IMR-90 (cell line): ENCODE measurements around the gene PRSS56. TPM values are rescaled to one million over a fixed set of nuclear protein-coding genes. Genes with fewer than 3 reads are reported as not detected.

Experiments used
- ATAC-seq: fragments of 200-7000 bp; cut with Tn5 transposase; 2 replicates; pipeline ENCODE4 v1.9.1; 2020; ENCODE audit warnings: low read depth, mild to moderate bottlenecking, moderate library complexity
- BruUV-seq: library from RNA; stranded (reverse); fragments of 400-500 nt; replicated peaks from 2 replicates; lab custom pipeline; 2021; lab: Mats Ljungman, UMichigan
- CTCF ChIA-PET: fragments of 300-600 bp; formaldehyde crosslinking; extraction: SDS; loops from one replicate; lab custom pipeline; 2021; ENCODE audit warnings: antibody characterized with exemption; lab: Yijun Ruan, JAX
- POLR2A ChIA-PET: fragments of 300-600 bp; sonication (Branson Sonifier 250); formaldehyde crosslinking; loops from one replicate; lab custom pipeline; 2022; ENCODE audit warnings: antibody characterized with exemption; ENCODE audit not compliant: unreplicated experiment; lab: Charles Lee
- DNase-seq: peaks from one replicate; pipeline ENCODE4 v3.0.0; 2013
- H2AFZ ChIP-seq: replicated peaks from 2 replicates; pipeline ENCODE3; 2013; ENCODE audit warnings: low read length, mild to moderate bottlenecking; ENCODE audit not compliant: poor library complexity
- H2AK5ac ChIP-seq: 2 replicates; pipeline ENCODE4 v1.6.1; 2013; ENCODE audit warnings: low read depth, low read length, inconsistent platforms
- H2AK9ac ChIP-seq: replicated peaks from 2 replicates; pipeline ENCODE3; 2013; ENCODE audit warnings: mild to moderate bottlenecking, low read depth, low read length, moderate library complexity; ENCODE audit not compliant: poor library complexity
- H2BK120ac ChIP-seq: 2 replicates; pipeline ENCODE4 v1.6.1; 2013; ENCODE audit warnings: low read depth, low read length, inconsistent platforms
- H2BK15ac ChIP-seq: 3 replicates; pipeline ENCODE4 v1.6.1; 2013; ENCODE audit warnings: low read depth, low read length, inconsistent platforms
- H2BK20ac ChIP-seq: 2 replicates; pipeline ENCODE4 v1.6.1; 2013; ENCODE audit warnings: low read depth, mild to moderate bottlenecking, inconsistent platforms, low read length, moderate library complexity
- H2BK5ac ChIP-seq: 2 replicates; pipeline ENCODE4 v1.6.1; 2013; ENCODE audit warnings: mild to moderate bottlenecking, low read depth, low read length, inconsistent platforms; ENCODE audit not compliant: poor library complexity, severe bottlenecking
- H3K14ac ChIP-seq: replicated peaks from 2 replicates; pipeline ENCODE4 v1.6.1; 2013; ENCODE audit warnings: low read depth, low read length, inconsistent platforms
- H3K18ac ChIP-seq: 2 replicates; pipeline ENCODE4 v1.6.1; 2013; ENCODE audit warnings: low read depth, low read length, control low read depth
- H3K23ac ChIP-seq: 2 replicates; pipeline ENCODE4 v1.6.1; 2013; ENCODE audit warnings: low read depth, low read length, inconsistent platforms
- H3K27ac ChIP-seq: 2 replicates; pipeline ENCODE4 v1.5.1; 2013; ENCODE audit warnings: mild to moderate bottlenecking, control low read depth, low read length; ENCODE audit not compliant: insufficient read depth
- H3K27me3 ChIP-seq: 2 replicates; pipeline ENCODE4 v1.6.1; 2013; ENCODE audit warnings: low read length; ENCODE audit not compliant: control insufficient read depth, insufficient read depth
- H3K36me3 ChIP-seq: 2 replicates; pipeline ENCODE4 v1.6.1; 2013; ENCODE audit warnings: low read length, mixed read lengths; ENCODE audit not compliant: control insufficient read depth, insufficient read depth
- H3K4ac ChIP-seq: 2 replicates; pipeline ENCODE4 v1.6.1; 2013; ENCODE audit warnings: low read depth, low read length, inconsistent platforms
- H3K4me1 ChIP-seq: 2 replicates; pipeline ENCODE4 v1.6.1; 2013; ENCODE audit warnings: low read length, mixed read lengths; ENCODE audit not compliant: control insufficient read depth, insufficient read depth
- H3K4me2 ChIP-seq: 2 replicates; pipeline ENCODE4 v1.6.1; 2013; ENCODE audit warnings: low read depth, mild to moderate bottlenecking, control low read depth, low read length, moderate library complexity
- H3K4me3 ChIP-seq: 2 replicates; pipeline ENCODE4 v1.5.1; 2013; ENCODE audit warnings: low read depth, mild to moderate bottlenecking, control low read depth, low read length, moderate library complexity; ENCODE audit not compliant: insufficient read depth
- H3K56ac ChIP-seq: 2 replicates; pipeline ENCODE4 v1.6.1; 2013; ENCODE audit warnings: low read length, inconsistent platforms; ENCODE audit not compliant: insufficient read depth; ENCODE audit errors: extremely low read depth
- H3K79me1 ChIP-seq, 2 experiments: 2 replicates each; pipeline ENCODE4 v1.6.1; 2013; ENCODE audit warnings: low read length in 2 of 2, inconsistent platforms in 1 of 2, low read depth in 1 of 2
- H3K9ac ChIP-seq: 2 replicates; pipeline ENCODE4 v1.6.1; 2013; ENCODE audit warnings: low read depth, low read length, control low read depth
- H3K9me1 ChIP-seq: 2 replicates; pipeline ENCODE4 v1.6.1; 2013; ENCODE audit warnings: low read length, inconsistent platforms; ENCODE audit not compliant: insufficient read depth
- H3K9me3 ChIP-seq: 2 replicates; pipeline ENCODE4 v1.6.1; 2013; ENCODE audit warnings: low read length; ENCODE audit not compliant: control insufficient read depth, insufficient read depth
- H4K20me1 ChIP-seq: 2 replicates; pipeline ENCODE4 v1.6.1; 2013; ENCODE audit warnings: low read length, inconsistent platforms; ENCODE audit not compliant: insufficient read depth
- H4K5ac ChIP-seq: 2 replicates; pipeline ENCODE4 v1.6.1; 2013; ENCODE audit warnings: mild to moderate bottlenecking, low read depth, low read length, control low read depth
- H4K8ac ChIP-seq, 2 experiments: 2 replicates each; pipeline ENCODE4 v1.6.1; 2013; ENCODE audit warnings: low read depth in 2 of 2, low read length in 2 of 2, control low read depth in 1 of 2, inconsistent platforms in 1 of 2
- H4K91ac ChIP-seq: 2 replicates; pipeline ENCODE4 v1.6.1; 2013; ENCODE audit warnings: low read depth, low read length, inconsistent platforms; ENCODE audit not compliant: insufficient read depth
- FOS ChIP-seq: fragments of 150-350 bp; IDR thresholded peaks from 2 replicates; pipeline ENCODE4 v1.6.1; 2016; ENCODE audit warnings: low read depth, low read length
- MAZ ChIP-seq: IDR thresholded peaks from 2 replicates; pipeline ENCODE4 v1.6.1; 2012; ENCODE audit warnings: low read depth, mild to moderate bottlenecking, low read length, improper control_type of control experiment, moderate library complexity, borderline replicate concordance
- MXI1 ChIP-seq: IDR thresholded peaks from 2 replicates; pipeline ENCODE4 v1.6.1; 2012; ENCODE audit warnings: low read depth, mild to moderate bottlenecking, low read length, moderate library complexity, borderline replicate concordance
- NFE2L2 ChIP-seq: fragments of 150-350 bp; IDR thresholded peaks from 2 replicates; pipeline ENCODE4 v1.6.1; 2016; ENCODE audit warnings: low read depth, mild to moderate bottlenecking, low read length
- RAD21 ChIP-seq: IDR thresholded peaks from 2 replicates; pipeline ENCODE4 v1.6.1; 2012; ENCODE audit warnings: low read length, improper control_type of control experiment
- RCOR1 ChIP-seq: IDR thresholded peaks from 2 replicates; pipeline ENCODE4 v1.6.1; 2012; ENCODE audit warnings: mild to moderate bottlenecking, low read length, improper control_type of control experiment; ENCODE audit not compliant: insufficient replicate concordance
- RFX5 ChIP-seq: IDR thresholded peaks from 2 replicates; pipeline ENCODE4 v1.8.0; 2012; ENCODE audit warnings: low read depth, mild to moderate bottlenecking, low read length, moderate library complexity
- SMC3 ChIP-seq: fragments of 150-350 bp; IDR thresholded peaks from 2 replicates; pipeline ENCODE4 v1.6.1; 2016; ENCODE audit warnings: low read depth, mild to moderate bottlenecking, antibody characterized with exemption, low read length, moderate library complexity
- WGBS, 2 experiments: methylation state at CpG; one replicate each; pipeline versions ENCODE4 v1.1.5 to v1.1.7; 2013; ENCODE audit warnings: missing lambda C conversion rate in 2 of 2; ENCODE audit not compliant: insufficient read length in 1 of 2; ENCODE audit errors: extremely low coverage in 2 of 2; 5-methylcytosine and 5-hydroxymethylcytosine counted together
- dilution Hi-C: fragments of 300-500 bp; cut with HindIII; formaldehyde crosslinking; loops from one replicate; pipeline ENCODE4 v1.14.3; 2018; ENCODE audit warnings: low sequenced_read_pairs; ENCODE audit not compliant: unreplicated experiment
- in situ Hi-C: fragments of 300-500 bp; cut with MboI; formaldehyde crosslinking; loops from 3 replicates; pipeline ENCODE4 v1.14.3; 2019; ENCODE audit warnings: low sequenced_read_pairs, inconsistent platforms, mixed read lengths
- intact Hi-C: fragments of 100-400 bp; cut with micrococcal nuclease; formaldehyde crosslinking; loops from 2 replicates; pipeline ENCODE4 v1.10.0; 2022
- polyA plus RNA-seq, 3 experiments: library from polyadenylated mRNA; depleted of rRNA; stranded (reverse); fragments of >200 nt; gene quantifications; 2 replicates each; pipeline ENCODE4 v1.2.3, GENCODE V29; 2012; ENCODE audit warnings: low replicate concordance in 1 of 3
- total RNA-seq: library from RNA; depleted of rRNA; stranded (reverse); fragments of >200 nt; gene quantifications from 2 replicates; pipeline ENCODE4 v1.2.3, GENCODE V29; 2012
- TF ChIP-seq, protein P1 (sequence below): conservative IDR thresholded peaks from 2 replicates; pipeline ENCODE4 v1.5.1; 2012; ENCODE audit warnings: mild to moderate bottlenecking, low read depth, low read length, improper control_type of control experiment

The PRSS56 gene
- total and polyA plus RNA-seq, 2 of the 4 experiments (the other 2 are of a cell fraction) = not detected

DNA sequence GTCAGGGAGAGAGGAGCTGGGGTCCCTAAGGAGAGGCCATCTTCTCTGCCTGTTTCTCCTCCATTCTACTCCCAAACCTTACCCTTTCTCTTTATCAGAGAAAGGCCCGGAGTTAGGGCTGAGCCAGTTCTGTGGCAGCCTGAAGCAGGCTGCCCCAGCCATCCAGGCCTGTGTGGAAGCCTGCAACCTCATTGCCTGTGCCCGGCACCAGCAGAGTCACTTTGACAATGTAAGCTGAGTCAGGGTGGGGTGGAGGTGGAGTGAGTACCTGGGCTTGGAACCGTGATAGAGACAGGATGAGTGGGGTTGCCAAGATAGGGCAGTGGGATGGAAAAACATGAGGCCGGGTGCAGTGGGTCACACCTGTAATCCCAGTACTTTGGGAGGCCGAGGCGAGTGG lies 24.5 kb downstream of the PRSS56 start:
- no peak overlapping the region for H4K91ac ChIP-seq
- CTCF ChIA-PET = no interaction called here
- no peak overlapping the region for H4K8ac ChIP-seq
- H3K4me2 ChIP-seq = no peak overlapping the region
- POLR2A ChIA-PET = interaction anchor here (0.6 kb wide), 1 partner anchor 11 kb away, joined by 4 read pairs; no protein-coding TSS in a partner anchor
- H2AFZ ChIP-seq = no peak overlapping the region
- H2BK120ac ChIP-seq = no peak overlapping the region
- H3K23ac ChIP-seq = no peak overlapping the region
- H2AK5ac ChIP-seq = no peak overlapping the region
- in situ Hi-C loops = no loop called here
- H3K9ac ChIP-seq = no peak overlapping the region
- H3K27me3 ChIP-seq = peaks cover 2% of the 10 kb centered on the region; the same call in 1 of the 2 replicates
- DNase-seq (no peak), ATAC-seq (no peak)
- H3K4me1 ChIP-seq = no peaks in the 10 kb centered on the region
- no peak overlapping the region for H3K4me3 ChIP-seq
- TF ChIP-seq, protein P1, sequence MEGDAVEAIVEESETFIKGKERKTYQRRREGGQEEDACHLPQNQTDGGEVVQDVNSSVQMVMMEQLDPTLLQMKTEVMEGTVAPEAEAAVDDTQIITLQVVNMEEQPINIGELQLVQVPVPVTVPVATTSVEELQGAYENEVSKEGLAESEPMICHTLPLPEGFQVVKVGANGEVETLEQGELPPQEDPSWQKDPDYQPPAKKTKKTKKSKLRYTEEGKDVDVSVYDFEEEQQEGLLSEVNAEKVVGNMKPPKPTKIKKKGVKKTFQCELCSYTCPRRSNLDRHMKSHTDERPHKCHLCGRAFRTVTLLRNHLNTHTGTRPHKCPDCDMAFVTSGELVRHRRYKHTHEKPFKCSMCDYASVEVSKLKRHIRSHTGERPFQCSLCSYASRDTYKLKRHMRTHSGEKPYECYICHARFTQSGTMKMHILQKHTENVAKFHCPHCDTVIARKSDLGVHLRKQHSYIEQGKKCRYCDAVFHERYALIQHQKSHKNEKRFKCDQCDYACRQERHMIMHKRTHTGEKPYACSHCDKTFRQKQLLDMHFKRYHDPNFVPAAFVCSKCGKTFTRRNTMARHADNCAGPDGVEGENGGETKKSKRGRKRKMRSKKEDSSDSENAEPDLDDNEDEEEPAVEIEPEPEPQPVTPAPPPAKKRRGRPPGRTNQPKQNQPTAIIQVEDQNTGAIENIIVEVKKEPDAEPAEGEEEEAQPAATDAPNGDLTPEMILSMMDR = no peak
- TF ChIP-seq MXI1 (no peak), NFE2L2 (no peak), RCOR1 (no peak), MAZ (no peak), RFX5 (no peak), RAD21 (no peak), FOS (no peak), SMC3 (no peak)
- H3K4ac ChIP-seq = no peak overlapping the region
- H3K9me1 ChIP-seq = peaks cover 7% of the 10 kb centered on the region; the same call in 1 of the 2 replicates
- WGBS, 2 experiments = 100% methylated on average over 1 of the region's 6 CpGs; no CpG with 5 or more reads in 1 of the 2 experiments
- H2BK15ac ChIP-seq = no peak overlapping the region
- peaks cover 4% of the 10 kb centered on the region; the same call in 1 of the 2 replicates for H3K36me3 ChIP-seq
- H3K14ac ChIP-seq = no peak overlapping the region
- no peak overlapping the region for H2BK5ac ChIP-seq
- BruUV-seq = no TSS peak
- H3K9me3 ChIP-seq = no peaks in the 10 kb centered on the region
- no peaks in the 10 kb centered on the region; the same call in 1 of the 2 replicates for H4K20me1 ChIP-seq
- intact Hi-C loops = no loop called here
- H2BK20ac ChIP-seq = no peak overlapping the region
- H3K79me1 ChIP-seq = peaks cover 4 to 18% of the 10 kb centered on the region in 2 experiments
- H3K18ac ChIP-seq = no peak overlapping the region
- H3K27ac ChIP-seq = no peak overlapping the region
- H2AK9ac ChIP-seq = no peak overlapping the region
- dilution Hi-C loops = no loop called here
- no peak overlapping the region for H3K56ac ChIP-seq
- H4K5ac ChIP-seq = no peak overlapping the region
